SIG-M5 treated with dmso at 0.1 percent for 504 hours (cell line): ENCODE results near the gene E4F1.

Experiments
- DNase-seq: peaks from one replicate; lab custom pipeline; 2025; ENCODE audit not compliant: unreplicated experiment; lab: John Stamatoyannopoulos, UW

Gene E4F1

GRCh38 chr16:2271848-2272461, 48.6 kb downstream of the E4F1 start:
- DNase-seq = no peak

GRCh38 chr16:2273484-2273883, 50.1 kb downstream of the E4F1 start:
- no peak for DNase-seq

GRCh38 chr16:2273931-2274330, 50.5 kb downstream of the E4F1 start:
- DNase-seq = no peak

- DNase-seq = no peak
Measured at GRCh38 chr16:2275476-2276367, 52.3 kb downstream of the E4F1 start.

GRCh38 chr16:2276368-2277195, 53.2 kb downstream of the E4F1 start:
- DNase-seq = no peak

- no peak for DNase-seq
Measured at GRCh38 chr16:2277466-2278271, 54.3 kb downstream of the E4F1 start.

GRCh38 chr16:2278272-2278608, 54.8 kb downstream of the E4F1 start:
- no peak for DNase-seq

- no peak for DNase-seq
Measured at GRCh38 chr16:2278956-2279800, 55.8 kb downstream of the E4F1 start.

- DNase-seq = no peak
Measured at GRCh38 chr16:2280461-2280860, 57.1 kb downstream of the E4F1 start.

- no peak for DNase-seq
Measured at GRCh38 chr16:2280981-2281542, 57.7 kb downstream of the E4F1 start.

GRCh38 chr16:2282262-2282661, 58.9 kb downstream of the E4F1 start:
- DNase-seq = no peak

GRCh38 chr16:2282866-2283555, 59.6 kb downstream of the E4F1 start:
- DNase-seq = no peak

GRCh38 chr16:2284001-2284770, 60.8 kb downstream of the E4F1 start:
- DNase-seq = no peak

- DNase-seq = no peak
Measured at GRCh38 chr16:2284797-2285576, 61.6 kb downstream of the E4F1 start.
